Measurements from ENCODE around the gene DRC7. TPM values are rescaled to one million over a fixed set of nuclear protein-coding genes. Genes with fewer than 3 reads are reported as not detected.
"Not testable (repeated sequence)": the region's sequence is repeated elsewhere in the genome, so short reads cannot be mapped to it uniquely, and the experiment has no call there.

DRC7 gene
- total RNA-seq, 2 donors from 2014 or later = not detected

- no peak for DNase-seq (ENCODE audit: low spot score)
- intact Hi-C loops (cut with DNase I) = loop anchor here in 1 of 2 donors (10.0 kb wide), 1 partner anchor 231 kb away; no protein-coding TSS in a partner anchor
Measured at GRCh38 chr16:57764006-57764340, 69.4 kb downstream of the DRC7 start.

- intact Hi-C loops (cut with DNase I) = loop anchor here in 1 of 2 donors (10.0 kb wide), 1 partner anchor 230 kb away; no protein-coding TSS in a partner anchor
- DNase-seq (ENCODE audit: low spot score) = no peak
Measured at GRCh38 chr16:57764341-57765159, 69.9 kb downstream of the DRC7 start.

- intact Hi-C loops (cut with DNase I) = loop anchor here in 1 of 2 donors (10.0 kb wide), 1 partner anchor 230 kb away; no protein-coding TSS in a partner anchor
- DNase-seq (ENCODE audit: low spot score) = no peak
Measured at GRCh38 chr16:57765160-57765728, 70.6 kb downstream of the DRC7 start.

GRCh38 chr16:57766714-57767348, 72.2 kb downstream of the DRC7 start:
- DNase-seq (ENCODE audit: low spot score) = no peak
- intact Hi-C loops (cut with DNase I) = loop anchor here in 1 of 2 donors (10.0 kb wide), 1 partner anchor 228 kb away; no protein-coding TSS in a partner anchor

- no peak for DNase-seq (ENCODE audit: low spot score)
- intact Hi-C loops (cut with DNase I) = loop anchor here in 1 of 2 donors (10.0 kb wide), 1 partner anchor 225 kb away; no protein-coding TSS in a partner anchor
Measured at GRCh38 chr16:57769541-57770145, 75.0 kb downstream of the DRC7 start.

GRCh38 chr16:57770361-57770760, 75.8 kb downstream of the DRC7 start:
- intact Hi-C loops (cut with DNase I) = no loop called here
- DNase-seq (ENCODE audit: low spot score) = no peak

GRCh38 chr16:57771141-57771785, 76.7 kb downstream of the DRC7 start:
- DNase-seq (ENCODE audit: low spot score) = no peak
- intact Hi-C loops (cut with DNase I) = no loop called here

- intact Hi-C loops (cut with DNase I) = no loop called here
- DNase-seq (ENCODE audit: low spot score) = no peak
Measured at GRCh38 chr16:57773019-57773418, 78.4 kb downstream of the DRC7 start.

- intact Hi-C loops (cut with DNase I) = no loop called here
- DNase-seq (ENCODE audit: low spot score) = no peak
Measured at GRCh38 chr16:57773655-57774295, 79.2 kb downstream of the DRC7 start.

- intact Hi-C loops (cut with DNase I) = no loop called here
- no peak for DNase-seq (ENCODE audit: low spot score)
Measured at GRCh38 chr16:57774705-57775285, 80.2 kb downstream of the DRC7 start.

- intact Hi-C loops (cut with DNase I) = no loop called here
Measured at GRCh38 chr16:57775661-57776469, 81.3 kb downstream of the DRC7 start.

GRCh38 chr16:57778658-57779057, 84.1 kb downstream of the DRC7 start:
- intact Hi-C loops (cut with DNase I) = no loop called here
- no peak for DNase-seq (ENCODE audit: low spot score)

More at GRCh38 chr16:57775661-57776469, 81.3 kb downstream of the DRC7 start:
- DNase-seq (ENCODE audit: low spot score) = no peak

GRCh38 chr16:57779836-57780235, 85.2 kb downstream of the DRC7 start:
- DNase-seq (ENCODE audit: low spot score); intact Hi-C loops (cut with DNase I): not testable (repeated sequence)

- intact Hi-C loops (cut with DNase I) = no loop called here
- DNase-seq (ENCODE audit: low spot score) = no peak
Measured at GRCh38 chr16:57781349-57781740, 86.7 kb downstream of the DRC7 start.
